Fibroblast of lung (primary cell): ENCODE results near the gene UBE2E3. TPM values are rescaled to one million over a fixed set of nuclear protein-coding genes. Genes with fewer than 3 reads are reported as not detected.

Experiments used
- DNase-seq, 2 donors: peaks; one replicate each; pipeline versions ENCODE4 v3.0.0 to v3.0.0-alpha.2; 2010; ENCODE audit warnings: low read depth in 2 of 2
- H2AFZ ChIP-seq: 2 replicates; pipeline ENCODE4 v1.5.1; 2012; ENCODE audit warnings: low read length, control low read depth, inconsistent platforms
- H3K27ac ChIP-seq: 2 replicates; pipeline ENCODE4 v1.5.1; 2011; ENCODE audit warnings: low read length, control low read depth; ENCODE audit not compliant: insufficient read depth
- H3K27me3 ChIP-seq: 2 replicates; pipeline ENCODE4 v1.5.1; 2011; ENCODE audit warnings: mild to moderate bottlenecking, low read length; ENCODE audit not compliant: control insufficient read depth, insufficient read depth
- H3K36me3 ChIP-seq: 2 replicates; pipeline ENCODE4 v1.5.1; 2011; ENCODE audit warnings: low read length; ENCODE audit not compliant: control insufficient read depth, insufficient read depth
- H3K4me1 ChIP-seq: 2 replicates; pipeline ENCODE4 v1.5.1; 2011; ENCODE audit warnings: low read length; ENCODE audit not compliant: control insufficient read depth, insufficient read depth; ENCODE audit errors: extremely low read depth
- H3K4me2 ChIP-seq: 2 replicates; pipeline ENCODE4 v1.5.1; 2011; ENCODE audit warnings: low read length, control low read depth; ENCODE audit not compliant: insufficient read depth; ENCODE audit errors: extremely low read depth
- H3K4me3 ChIP-seq, 4 experiments: fragments of 200-600 bp in 1 of 4; sonication (generic) in 1 of 4; replicated peaks in 1 of 4; 2 replicates each; pipeline ENCODE4 v1.5.1; 2011 to 2016; ENCODE audit warnings: low read length in 4 of 4, low read depth in 3 of 4, mild to moderate bottlenecking in 3 of 4, control low read depth in 2 of 4, inconsistent platforms in 1 of 4, mixed read lengths in 1 of 4; ENCODE audit not compliant: insufficient read depth in 1 of 4; ENCODE audit errors: control extremely low read depth in 1 of 4
- H3K79me2 ChIP-seq: 2 replicates; pipeline ENCODE4 v1.5.1; 2012; ENCODE audit warnings: mild to moderate bottlenecking, low read length, inconsistent platforms; ENCODE audit not compliant: control insufficient read depth, insufficient read depth
- H3K9ac ChIP-seq: 2 replicates; pipeline ENCODE4 v1.5.1; 2011; ENCODE audit warnings: mild to moderate bottlenecking, low read length, control low read depth; ENCODE audit not compliant: insufficient read depth
- H3K9me3 ChIP-seq: 2 replicates; pipeline ENCODE4 v1.5.1; 2012; ENCODE audit warnings: low read depth, low read length; ENCODE audit not compliant: control insufficient read depth, insufficient read depth
- H4K20me1 ChIP-seq: 2 replicates; pipeline ENCODE4 v1.5.1; 2011; ENCODE audit warnings: low read length; ENCODE audit not compliant: control insufficient read depth, insufficient read depth; ENCODE audit errors: extremely low read depth
- CTCF ChIP-seq, 2 donors: IDR thresholded peaks in 1 of 2; conservative IDR thresholded peaks in 1 of 2; 1 replicate in 1 of 2; 2 replicates in 1 of 2; pipeline ENCODE4 v1.5.1; 2011 to 2012; ENCODE audit warnings: low read length in 2 of 2, control low read depth in 1 of 2, inconsistent platforms in 1 of 2, low read depth in 1 of 2, mild to moderate bottlenecking in 1 of 2
- EZH2 ChIP-seq: IDR thresholded peaks from 2 replicates; pipeline ENCODE4 v1.5.1; 2012; ENCODE audit warnings: low read length, control low read depth, mild to moderate bottlenecking; ENCODE audit errors: missing control alignments
- polyA plus RNA-seq, 2 donors: library from polyadenylated mRNA; depleted of rRNA in 1 of 2; stranded (reverse) in 1 of 2; unstranded in 1 of 2; fragments of >200 nt; gene quantifications; 2 replicates each; pipeline ENCODE4 v1.2.1, GENCODE V29; 2011 to 2012; ENCODE audit warnings: missing spikeins in 1 of 2
- total RNA-seq: library from RNA; depleted of rRNA; stranded (reverse); fragments of >200 nt; gene quantifications from 2 replicates; pipeline ENCODE4 v1.2.1, GENCODE V29; 2014

Gene UBE2E3
- total and polyA plus RNA-seq, 2 donors (not counting 1 experiment from before 2014, with no cell fraction given) = 57.5 to 138 TPM

- no peak overlapping the region for H3K9ac ChIP-seq
- H2AFZ ChIP-seq = no peak overlapping the region
- H3K9me3 ChIP-seq = no peaks in the 10 kb centered on the region
- H3K27me3 ChIP-seq = no peaks in the 10 kb centered on the region
- no peak overlapping the region for H3K4me2 ChIP-seq
- no peak overlapping the region for H3K27ac ChIP-seq
- no peaks in the 10 kb centered on the region for H4K20me1 ChIP-seq
- H3K4me3 ChIP-seq = no peak overlapping the region
- H3K79me2 ChIP-seq = peaks cover 97% of the 10 kb centered on the region
- no peak for DNase-seq
- H3K4me1 ChIP-seq = no peaks in the 10 kb centered on the region
- no peak for TF ChIP-seq CTCF (conservative IDR thresholded peaks at IDR 0.05 in 1 of 2, IDR thresholded peaks at IDR 0.05 in 1 of 2; ENCODE audit: low read depth in 1 of 2, low read length in 2 of 2)
- TF ChIP-seq EZH2 = no peak
- H3K36me3 ChIP-seq = no peaks in the 10 kb centered on the region
These were observed 10.4 kb downstream of the UBE2E3 start for GRCh38 chr2:180990794-180991193.

GRCh38 chr2:180991361-180991760 is 11.0 kb downstream of the UBE2E3 start:
- Histone ChIP-seq H3K27me3 (no peaks in the 10 kb centered on the region), H3K4me3 (no peak overlapping the region), H3K36me3 (no peaks in the 10 kb centered on the region), H3K4me1 (no peaks in the 10 kb centered on the region), H4K20me1 (no peaks in the 10 kb centered on the region), H3K27ac (no peak overlapping the region), H3K9me3 (no peaks in the 10 kb centered on the region), H3K79me2 (peaks cover 97% of the 10 kb centered on the region), H3K9ac (no peak overlapping the region), H2AFZ (no peak overlapping the region), H3K4me2 (no peak overlapping the region)
- TF ChIP-seq EZH2 = no peak
- TF ChIP-seq CTCF (conservative IDR thresholded peaks at IDR 0.05 in 1 of 2, IDR thresholded peaks at IDR 0.05 in 1 of 2; ENCODE audit: low read depth in 1 of 2, low read length in 2 of 2) = no peak
- DNase-seq = no peak

DNA sequence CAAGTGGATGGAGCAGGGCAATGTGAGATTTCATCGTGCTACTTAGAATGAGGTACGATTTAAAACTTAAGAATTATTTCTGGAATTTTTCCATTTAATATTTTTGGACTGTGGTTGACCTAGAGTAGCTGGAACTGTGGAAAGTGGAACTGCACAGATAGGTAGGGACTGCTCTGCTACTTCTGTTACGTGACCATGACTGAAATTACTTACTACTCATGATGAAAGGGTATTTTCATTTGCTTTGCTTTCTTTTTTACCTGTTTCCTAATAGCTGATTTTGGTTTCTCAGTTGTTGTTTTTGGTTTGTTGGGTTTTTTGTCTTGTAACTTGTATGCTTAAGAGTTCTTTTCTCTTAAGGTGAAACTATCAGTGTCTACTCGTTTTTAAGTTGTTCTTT is 11.4 kb downstream of the UBE2E3 start:
- Histone ChIP-seq H3K9ac (no peak overlapping the region), H3K4me2 (no peak overlapping the region), H3K36me3 (no peaks in the 10 kb centered on the region), H3K4me1 (no peaks in the 10 kb centered on the region), H3K27ac (no peak overlapping the region), H4K20me1 (no peaks in the 10 kb centered on the region), H3K27me3 (no peaks in the 10 kb centered on the region), H2AFZ (no peak overlapping the region), H3K9me3 (no peaks in the 10 kb centered on the region), H3K79me2 (peaks cover 97% of the 10 kb centered on the region), H3K4me3 (no peak overlapping the region)
- no peak for DNase-seq
- TF ChIP-seq EZH2 (no peak), CTCF (conservative IDR thresholded peaks at IDR 0.05 in 1 of 2, IDR thresholded peaks at IDR 0.05 in 1 of 2; ENCODE audit: low read depth in 1 of 2, low read length in 2 of 2) (no peak)
